A549 (cell line): ENCODE results near the gene CADPS2. TPM values are rescaled to one million over a fixed set of nuclear protein-coding genes. Genes with fewer than 3 reads are reported as not detected.

Source experiments
- ATAC-seq, 2 experiments: fragments of 200-7000 bp in 1 of 2; fragments of >200 bp in 1 of 2; cut with Nextera tagmentation in 1 of 2; cut with Tn5 transposase in 1 of 2; 3 replicates each; pipeline versions ENCODE4 v1.8.0 to v1.9.1; 2018 to 2020; ENCODE audit warnings: mild to moderate bottlenecking in 1 of 2, moderate library complexity in 1 of 2
- CTCF ChIA-PET: fragments of 300-600 bp; sonication (Branson Sonifier 250); formaldehyde crosslinking; extraction: SDS; loops from one replicate; lab custom pipeline; 2021; ENCODE audit warnings: antibody characterized with exemption, inconsistent platforms; lab: Yijun Ruan, JAX
- POLR2A ChIA-PET: fragments of 350-600 bp; formaldehyde crosslinking; extraction: SDS; loops from one replicate; lab custom pipeline; 2021; ENCODE audit warnings: antibody characterized with exemption, inconsistent platforms; lab: Yijun Ruan, JAX
- DNase-seq, 2 experiments: peaks; one replicate each; pipeline versions ENCODE4 v3.0.0 to v3.0.0-alpha.2; 2011 to 2016; ENCODE audit warnings: low read depth in 1 of 2, low spot score in 1 of 2
- FAIRE-seq: peaks from 2 replicates; lab custom pipeline; 2011; peaks lifted over from hg19 to GRCh38; lab: Jason Lieb, UNC
- H3K27ac ChIP-seq, 2 experiments: fragments of >200 bp; sonication (Bioruptor Twin); formaldehyde crosslinking; 3 replicates each; pipeline ENCODE4 v1.5.1; 2016 to 2017
- H3K4me1 ChIP-seq: fragments of >200 bp; sonication (Bioruptor Twin); formaldehyde crosslinking; 3 replicates; pipeline ENCODE4 v1.6.1; 2016
- H3K4me2 ChIP-seq: fragments of >200 bp; sonication (Bioruptor Twin); formaldehyde crosslinking; 3 replicates; pipeline ENCODE4 v1.6.1; 2016
- H3K4me3 ChIP-seq: fragments of >200 bp; sonication (Bioruptor Twin); formaldehyde crosslinking; 3 replicates; pipeline ENCODE4 v1.5.1; 2016
- H3K9me3 ChIP-seq: fragments of >200 bp; sonication (Bioruptor Twin); formaldehyde crosslinking; 3 replicates; pipeline ENCODE4 v1.6.1; 2016
- BCL3 ChIP-seq: fragments of >200 bp; sonication (Bioruptor Twin); formaldehyde crosslinking; IDR thresholded peaks from 3 replicates; pipeline ENCODE4 v1.6.1; 2016
- CBX8 ChIP-seq: fragments of 200-600 bp; sonication (generic); IDR thresholded peaks from 2 replicates; pipeline ENCODE4 v1.6.1; 2016
- CEBPB ChIP-seq, 2 experiments: fragments of >200 bp in 1 of 2; sonication (Bioruptor Twin) in 1 of 2; formaldehyde crosslinking in 1 of 2; IDR thresholded peaks; 2 replicates each; pipeline ENCODE4 v1.6.1; 2012 to 2016
- CHD2 ChIP-seq: fragments of 150-350 bp; IDR thresholded peaks from 2 replicates; pipeline ENCODE4 v1.6.1; 2014; ENCODE audit warnings: low read length; ENCODE audit not compliant: partially characterized antibody
- EHMT2 ChIP-seq: fragments of 200-600 bp; sonication (generic); IDR thresholded peaks from 2 replicates; pipeline ENCODE4 v1.6.1; 2016; ENCODE audit warnings: antibody characterized with exemption, low read depth, mild to moderate bottlenecking, moderate library complexity
- EP300 ChIP-seq, 2 experiments: fragments of >200 bp; sonication (Bioruptor Twin); formaldehyde crosslinking; IDR thresholded peaks; 2 replicates in 1 of 2; 3 replicates in 1 of 2; pipeline ENCODE4 v1.6.1; 2016 to 2017
- FOSL2 ChIP-seq, 2 experiments: fragments of 450-650 bp in 1 of 2; fragments of >200 bp in 1 of 2; sonication (Bioruptor Twin) in 1 of 2; formaldehyde crosslinking; IDR thresholded peaks; 2 replicates each; pipeline versions ENCODE4 v1.5.0 to v1.6.1; 2016 to 2020; ENCODE audit warnings: mild to moderate bottlenecking in 1 of 2, moderate library complexity in 1 of 2
- FOXS1 ChIP-seq: fragments of 250-450 bp; sonication (Bioruptor Pico); IDR thresholded peaks from 2 replicates; pipeline ENCODE4 v1.5.0; 2020; ENCODE audit warnings: mild to moderate bottlenecking, moderate library complexity
- GATA3 ChIP-seq: IDR thresholded peaks from 2 replicates; pipeline ENCODE4 v1.6.1; 2012; ENCODE audit warnings: borderline replicate concordance
- HEYL ChIP-seq: fragments of 250-450 bp; sonication (Bioruptor Pico); IDR thresholded peaks from 2 replicates; pipeline ENCODE4 v1.8.0; 2021; ENCODE audit warnings: mild to moderate bottlenecking, moderate library complexity
- HOXB5 ChIP-seq: fragments of 250-450 bp; sonication (Bioruptor Pico); IDR thresholded peaks from 2 replicates; pipeline ENCODE4 v1.5.0; 2020; ENCODE audit warnings: mild to moderate bottlenecking, moderate library complexity
- KDM5A ChIP-seq: fragments of 200-600 bp; sonication (generic); IDR thresholded peaks from 2 replicates; pipeline ENCODE4 v1.6.1; 2016; ENCODE audit warnings: antibody characterized with exemption, mild to moderate bottlenecking
- MAX ChIP-seq: IDR thresholded peaks from 2 replicates; pipeline ENCODE4 v1.6.1; 2012
- MYC ChIP-seq: IDR thresholded peaks from 2 replicates; pipeline ENCODE4 v1.6.1; 2012; ENCODE audit warnings: mild to moderate bottlenecking, inconsistent platforms, low read length, improper control_type of control experiment, borderline replicate concordance
- NPAS2 ChIP-seq: fragments of 250-450 bp; sonication (Bioruptor Pico); IDR thresholded peaks from 2 replicates; pipeline ENCODE4 v1.8.0; 2022; ENCODE audit warnings: mild to moderate bottlenecking, moderate library complexity, borderline replicate concordance
- NR3C1 ChIP-seq: fragments of >200 bp; sonication (Bioruptor Twin); formaldehyde crosslinking; IDR thresholded peaks from 3 replicates; pipeline ENCODE4 v1.6.1; 2017
- PBX3 ChIP-seq: IDR thresholded peaks from 2 replicates; pipeline ENCODE4 v1.6.1; 2012
- POLR2AphosphoS2 ChIP-seq: conservative IDR thresholded peaks from 2 replicates; pipeline ENCODE4 v1.6.1; 2012; ENCODE audit warnings: low read length, improper control_type of control experiment, inconsistent platforms
- RAD21 ChIP-seq, 2 experiments: fragments of >200 bp in 1 of 2; sonication (Bioruptor Twin) in 1 of 2; formaldehyde crosslinking in 1 of 2; IDR thresholded peaks in 1 of 2; conservative IDR thresholded peaks in 1 of 2; 2 replicates in 1 of 2; 3 replicates in 1 of 2; pipeline ENCODE4 v1.6.1; 2012 to 2018; ENCODE audit warnings: inconsistent platforms in 1 of 2
- REST ChIP-seq: fragments of 200-600 bp; sonication (generic); IDR thresholded peaks from 2 replicates; pipeline ENCODE4 v1.6.1; 2016; ENCODE audit warnings: antibody characterized with exemption, mild to moderate bottlenecking, moderate library complexity
- RFX5 ChIP-seq: fragments of 450-650 bp; IDR thresholded peaks from 2 replicates; pipeline ENCODE4 v1.7.1; 2014; ENCODE audit warnings: antibody characterized with exemption, mild to moderate bottlenecking, moderate library complexity
- RNF2 ChIP-seq: fragments of 200-600 bp; sonication (generic); IDR thresholded peaks from 2 replicates; pipeline ENCODE4 v1.6.1; 2016; ENCODE audit warnings: low read depth, mild to moderate bottlenecking, antibody characterized with exemption, moderate library complexity, borderline replicate concordance
- SREBF2 ChIP-seq: fragments of 450-650 bp; IDR thresholded peaks from 2 replicates; pipeline ENCODE4 v1.6.1; 2014; ENCODE audit warnings: mild to moderate bottlenecking, moderate library complexity
- TP53 ChIP-seq: fragments of 250-450 bp; sonication (Bioruptor Pico); IDR thresholded peaks from 2 replicates; pipeline ENCODE4 v1.5.0; 2021; ENCODE audit warnings: mild to moderate bottlenecking, moderate library complexity
- USF2 ChIP-seq: fragments of 450-650 bp; IDR thresholded peaks from 2 replicates; pipeline ENCODE4 v1.6.1; 2014; ENCODE audit warnings: antibody characterized with exemption
- ZC3H11A ChIP-seq: fragments of 450-650 bp; IDR thresholded peaks from 2 replicates; pipeline ENCODE4 v1.6.1; 2014; ENCODE audit warnings: antibody characterized with exemption, mild to moderate bottlenecking
- WGBS: methylation state at CpG from one replicate; pipeline ENCODE4 v1.1.6; 2017; ENCODE audit errors: missing lambda C conversion rate; 5-methylcytosine and 5-hydroxymethylcytosine counted together
- polyA plus RNA-seq, 4 experiments: library from polyadenylated mRNA; depleted of rRNA in 3 of 4; stranded (reverse); fragments of >200 nt; fragmentation: RNase III in 1 of 4; extraction: RNeasy Plus Mini Kit Qiagen cat#74134 plus additional on column Dnase treatment in 1 of 4; gene quantifications; 2 replicates in 3 of 4; 3 replicates in 1 of 4; pipeline ENCODE4 v1.2.3, GENCODE V29; 2011 to 2017

Gene CADPS2
- polyA plus RNA-seq, 2 of the 4 experiments (the other 2 are of a cell fraction), result 0.04 to 0.10 TPM

- POLR2A ChIA-PET, result no interaction called here
- H3K4me1 ChIP-seq, result no peaks in the 10 kb centered on the region
- no peak overlapping the region for H3K4me2 ChIP-seq
- FAIRE-seq (no peak), DNase-seq (no peak)
- H3K4me3 ChIP-seq, result no peak overlapping the region
- no peak for TF ChIP-seq HEYL (CRISPR knock-in tag)
- no peak for TF ChIP-seq EP300 (IDR thresholded peaks at IDR 0.05)
- TF ChIP-seq, all 56 proteins: peak for 0
- ATAC-seq, result no peak
- CTCF ChIA-PET, result interaction anchor here (0.9 kb wide), 1 partner anchor 30 kb away, joined by 3 read pairs; no protein-coding TSS in a partner anchor
- Histone ChIP-seq H3K27ac (no peak overlapping the region), H3K9me3 (no peaks in the 10 kb centered on the region)
Observed at GRCh38 chr7:122552769-122553168, 333.5 kb downstream of the CADPS2 start.

GRCh38 chr7:122550545-122550944, 335.7 kb downstream of the CADPS2 start:
- Histone ChIP-seq H3K27ac (no peak overlapping the region), H3K9me3 (no peaks in the 10 kb centered on the region), H3K4me1 (no peaks in the 10 kb centered on the region), H3K4me3 (no peak overlapping the region), H3K4me2 (no peak overlapping the region)
- ChIA-PET CTCF (interaction anchor here (0.9 kb wide), 1 partner anchor 9 kb away, joined by 3 read pairs; no protein-coding TSS in a partner anchor), POLR2A (no interaction called here)
- no peak for FAIRE-seq
- no peak for DNase-seq
- no peak for ATAC-seq
- WGBS, result 6% methylated on average over 1 of the region's 1 CpG
- TF ChIP-seq HOXB5 (CRISPR knock-in tag) (no peak), ZC3H11A (no peak), CHD2 (no peak), NPAS2 (CRISPR knock-in tag) (no peak), NR3C1 (no peak), MYC (no peak), RNF2 (no peak), CBX8 (no peak), RFX5 (no peak), EP300 (IDR thresholded peaks at IDR 0.05) (no peak), KDM5A (no peak), BCL3 (no peak), PBX3 (no peak), FOXS1 (CRISPR knock-in tag) (no peak), TP53 (no peak)

- ChIA-PET POLR2A (no interaction called here), CTCF (no interaction called here)
- FAIRE-seq (no peak), ATAC-seq (no peak), DNase-seq (no peak)
- Histone ChIP-seq H3K4me3 (no peak overlapping the region), H3K4me1 (no peaks in the 10 kb centered on the region), H3K27ac (no peak overlapping the region), H3K9me3 (no peaks in the 10 kb centered on the region), H3K4me2 (no peak overlapping the region)
- 46% methylated on average over 5 of the region's 5 CpGs for WGBS
- TF ChIP-seq GATA3 (no peak), MAX (no peak), PBX3 (no peak), USF2 (no peak), CBX8 (no peak), FOSL2 (IDR thresholded peaks at IDR 0.05) (no peak), FOSL2 (CRISPR knock-in tag; IDR thresholded peaks at IDR 0.05) (no peak), CEBPB (IDR thresholded peaks at IDR 0.05) (no peak), POLR2AphosphoS2 (no peak), NR3C1 (no peak), RFX5 (no peak), RAD21 (conservative IDR thresholded peaks at IDR 0.05 in 1 of 2, IDR thresholded peaks at IDR 0.05 in 1 of 2) (no peak), EHMT2 (no peak), REST (no peak), SREBF2 (no peak)
Observed at GRCh38 chr7:122549578-122549977, 336.7 kb downstream of the CADPS2 start.
